HG02678 (cell line): ENCODE data around the gene PCSK7.

Experiments
- ATAC-seq: cut with Tn5 transposase; IDR thresholded peaks from one replicate; pipeline ENCODE4 v1.9.1; 2021; ENCODE audit warnings: mild to moderate bottlenecking, moderate library complexity; ENCODE audit not compliant: unreplicated experiment

The PCSK7 gene

DNA sequence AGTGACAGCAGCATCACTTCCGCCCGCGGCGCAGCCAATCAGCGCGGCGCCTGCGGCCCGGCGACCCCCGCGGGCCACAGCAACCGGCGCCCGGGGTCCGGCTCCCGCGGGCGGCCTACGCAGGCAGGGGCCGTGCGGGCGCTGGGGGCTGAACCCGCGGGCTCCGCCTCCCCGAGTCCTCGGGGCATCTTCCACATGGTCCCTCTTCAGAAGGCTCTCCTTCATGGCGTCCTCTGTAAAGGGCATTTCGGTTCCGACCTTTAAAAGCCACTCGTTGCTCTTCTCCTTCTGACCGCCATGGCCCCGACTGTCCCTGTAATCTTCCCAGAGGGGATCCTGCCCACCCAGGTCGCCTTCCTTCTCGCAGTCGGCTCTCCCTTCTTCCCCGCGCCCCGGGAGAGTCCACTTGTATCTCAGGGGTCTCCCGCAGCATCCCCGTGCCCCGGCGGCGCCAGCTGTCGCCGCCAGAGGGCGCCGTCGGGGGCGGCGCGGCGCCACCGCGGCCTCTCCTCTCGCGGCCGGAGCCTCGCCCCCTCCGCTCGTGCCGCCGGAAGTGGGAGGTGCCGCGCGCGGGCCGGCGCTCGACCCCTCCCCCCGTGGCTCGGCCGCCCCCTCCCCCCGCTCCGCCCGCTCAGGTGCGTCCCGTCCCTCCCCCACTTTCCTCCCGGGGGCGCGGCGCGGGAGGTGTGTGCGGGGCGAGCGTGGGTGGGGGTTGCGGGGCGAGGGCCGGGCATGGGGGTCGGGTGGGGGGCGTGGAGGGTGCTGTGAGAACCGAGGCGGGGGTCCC is 412 bp upstream of the PCSK7 start, which contains the start of gene RNF214:
Gene RNF214, plus strand, starts transcription at position 580 of the 787 bp plus-strand sequence. CDS start 1,602 bp downstream, outside the sequence.
- ATAC-seq = peak; percentile 75

GRCh38 chr11:117230999-117231841 is 653 bp downstream of the PCSK7 start:
- ATAC-seq = no peak

- ATAC-seq = no peak
Observed at GRCh38 chr11:117230286-117230961, 1.4 kb downstream of the PCSK7 start.

- ATAC-seq = no peak
Observed at GRCh38 chr11:117229931-117230285, 2.0 kb downstream of the PCSK7 start.

GRCh38 chr11:117229411-117229810 is 2.5 kb downstream of the PCSK7 start:
- ATAC-seq = no peak

- no peak for ATAC-seq
Observed at GRCh38 chr11:117228091-117228490, 3.8 kb downstream of the PCSK7 start.

GRCh38 chr11:117226388-117227385 is 5.2 kb downstream of the PCSK7 start:
- no peak for ATAC-seq

GRCh38 chr11:117225553-117226170 is 6.2 kb downstream of the PCSK7 start:
- ATAC-seq = no peak

DNA sequence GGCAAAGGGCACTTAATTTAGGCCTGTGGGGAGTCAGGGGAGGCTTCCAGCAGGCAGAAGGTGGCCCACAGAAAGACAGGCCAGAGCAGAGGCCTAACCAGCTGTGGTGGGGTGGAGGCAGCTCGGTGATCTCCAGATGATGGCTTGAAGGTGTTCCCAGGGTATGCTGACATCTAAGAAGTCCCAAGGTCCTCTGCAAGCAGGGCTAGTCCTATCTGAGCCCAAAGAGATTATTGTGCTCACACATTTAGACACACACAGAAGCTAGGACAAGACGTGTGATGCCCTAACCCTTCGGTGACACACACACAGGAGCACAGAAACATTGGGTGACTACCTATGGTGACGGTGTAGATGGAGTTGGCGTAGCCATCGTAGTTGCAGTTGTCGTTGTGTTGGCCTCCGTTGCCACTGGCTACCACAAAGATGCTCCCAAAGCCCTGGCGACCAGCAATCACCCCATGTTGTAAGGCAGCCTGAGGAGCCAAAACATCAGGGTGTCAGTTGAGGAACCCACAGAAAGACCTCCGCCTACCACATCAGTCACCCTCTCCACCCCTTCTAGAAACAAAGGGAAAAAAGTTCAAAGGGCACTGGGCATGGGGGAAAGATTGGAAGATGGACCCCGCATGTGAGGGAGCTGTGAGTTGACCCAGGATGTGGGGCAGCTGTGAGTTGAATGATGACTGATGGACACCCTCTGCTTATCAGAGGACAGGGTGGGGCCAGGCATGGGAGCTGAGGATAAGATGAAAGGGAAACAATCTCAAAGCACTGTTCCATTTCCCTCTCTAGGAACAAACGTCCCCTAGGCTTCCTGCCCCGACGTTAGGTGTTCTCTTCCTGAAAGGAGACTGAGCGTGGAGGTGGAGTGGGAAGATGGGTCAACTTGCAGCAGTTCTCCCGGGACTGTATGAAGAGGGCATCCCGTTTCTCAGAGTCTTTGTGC is 7.9 kb downstream of the PCSK7 start:
- ATAC-seq = no peak

GRCh38 chr11:117222991-117223740 is 8.7 kb downstream of the PCSK7 start:
- no peak for ATAC-seq

DNA sequence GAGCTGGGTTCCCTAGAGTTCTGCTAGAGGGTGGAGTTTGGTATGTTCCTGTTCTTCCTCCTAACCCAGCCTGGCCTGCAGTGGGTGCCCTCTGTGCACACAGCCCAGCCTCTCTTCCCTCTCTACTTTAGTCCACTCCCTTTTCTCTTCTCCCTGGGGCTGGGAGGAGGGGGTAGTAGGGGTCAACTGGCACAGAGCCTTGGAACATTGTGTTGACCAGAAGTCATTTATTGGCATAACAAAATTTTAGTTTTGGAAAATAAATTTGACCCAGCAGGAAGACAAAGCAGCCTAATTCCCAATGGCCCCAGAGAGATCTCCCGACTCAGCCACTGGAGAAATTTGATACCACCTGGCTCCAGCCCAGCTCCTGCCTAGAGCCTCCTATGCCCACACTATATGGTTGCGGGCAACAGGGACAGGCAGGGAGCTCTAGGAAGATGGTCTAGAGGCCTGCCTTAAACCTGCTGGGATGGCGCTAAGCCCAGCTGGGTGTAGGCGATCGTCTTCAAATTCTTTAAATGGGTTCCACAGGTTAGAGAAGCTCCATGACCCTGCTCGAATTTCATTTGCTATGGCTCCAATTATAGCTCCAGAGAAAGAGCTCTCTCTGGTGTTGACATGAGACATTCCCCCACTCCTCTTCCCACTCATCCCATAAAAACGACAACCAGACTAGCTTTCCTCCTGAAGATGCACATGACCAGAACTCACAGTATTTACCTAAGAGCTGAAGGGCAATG is 9.9 kb downstream of the PCSK7 start:
- no peak for ATAC-seq

GRCh38 chr11:117220999-117221774 is 10.7 kb downstream of the PCSK7 start:
- no peak for ATAC-seq

DNA sequence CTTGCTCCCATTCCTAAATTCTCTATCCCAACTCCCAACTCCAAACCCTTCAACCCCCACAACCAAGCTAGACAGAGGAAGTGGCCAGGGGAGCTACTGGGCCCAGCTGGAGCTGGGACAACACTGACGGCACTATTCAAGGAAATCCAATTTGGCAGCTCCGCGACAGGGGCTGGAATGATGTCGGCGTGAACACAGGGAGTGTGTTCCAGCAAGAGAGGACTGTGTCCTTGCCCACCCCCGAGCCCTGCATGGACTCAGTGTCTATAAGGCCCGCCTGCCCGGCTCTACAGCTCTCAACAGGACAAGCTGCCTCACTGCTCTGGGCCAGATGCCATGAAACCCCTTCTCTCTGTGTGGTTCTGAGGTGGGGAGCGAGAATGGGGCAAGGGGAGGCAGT is 11.3 kb downstream of the PCSK7 start:
- no peak for ATAC-seq

GRCh38 chr11:117219995-117220394 is 11.9 kb downstream of the PCSK7 start:
- ATAC-seq = no peak

DNA sequence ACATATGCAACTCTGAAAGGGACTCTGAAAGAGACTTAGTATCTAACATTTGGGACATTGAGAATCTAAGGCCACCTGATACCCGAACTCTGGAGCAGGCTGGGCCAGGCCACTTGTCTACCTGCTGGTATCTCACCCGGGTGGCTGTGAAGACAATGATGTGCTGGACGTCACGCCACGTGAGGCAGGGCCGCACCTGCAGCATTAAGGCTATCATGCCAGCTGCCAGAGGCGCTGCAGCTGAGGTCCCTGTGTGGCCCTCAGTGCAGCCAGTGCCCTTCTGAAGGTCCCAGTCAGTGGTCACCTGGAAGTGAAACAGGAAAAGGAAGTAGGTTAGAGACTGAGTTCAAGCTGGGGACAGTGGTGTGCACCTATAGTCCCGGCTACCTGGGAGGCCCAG is 12.4 kb downstream of the PCSK7 start:
- ATAC-seq = no peak

DNA sequence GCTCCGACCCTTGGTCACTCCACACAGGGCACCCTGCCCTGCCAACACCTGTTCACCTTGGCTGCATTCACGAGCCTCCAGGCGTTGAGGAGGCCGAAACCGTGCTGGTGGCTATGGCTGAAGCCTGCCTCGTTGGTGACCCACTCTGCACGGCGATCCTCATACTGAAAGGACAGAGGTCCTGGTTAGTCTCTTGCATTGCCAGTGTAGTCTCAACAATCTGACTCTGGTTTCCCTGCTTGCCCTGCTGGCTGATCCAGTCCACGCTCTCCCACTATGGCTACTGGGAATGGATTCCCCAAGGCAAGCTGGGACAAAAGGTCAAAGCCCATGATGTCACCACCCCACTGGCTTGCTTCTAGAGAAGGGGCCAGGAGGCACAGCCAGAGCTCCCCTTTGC is 12.9 kb downstream of the PCSK7 start:
- ATAC-seq = no peak
